Measurements from ENCODE around the gene ROM1.
"Not testable (repeated sequence)": the region's sequence is repeated elsewhere in the genome, so short reads cannot be mapped to it uniquely, and the experiment has no call there.

ROM1 gene

GRCh38 chr11:62648967-62649364 lies 35.9 kb downstream of the ROM1 start:
- DNase-seq (ENCODE audit: low read depth in 2 of 2): no peak

GRCh38 chr11:62649486-62649885 lies 36.4 kb downstream of the ROM1 start:
- no peak for DNase-seq (ENCODE audit: low read depth in 2 of 2)

DNA sequence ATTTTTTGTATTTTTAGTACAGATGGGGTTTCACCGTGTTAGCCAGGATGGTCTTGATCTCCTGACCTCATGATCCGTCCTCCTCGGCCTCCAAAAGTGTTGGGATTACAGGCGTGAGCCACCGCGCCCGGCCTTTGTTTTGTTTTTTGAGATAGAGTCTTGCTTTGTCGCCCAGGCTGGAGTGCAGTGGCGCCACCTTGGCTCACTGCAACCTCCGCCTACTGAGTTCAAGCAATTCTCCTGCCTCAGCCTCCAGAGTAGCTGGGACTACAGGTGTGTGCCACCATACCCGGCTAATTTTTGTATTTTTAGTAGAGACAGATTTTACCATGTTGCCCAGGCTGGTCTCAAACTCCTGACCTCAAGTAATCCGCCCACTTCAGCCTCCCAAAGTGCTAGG lies 37.2 kb downstream of the ROM1 start:
- not testable (repeated sequence) for DNase-seq (ENCODE audit: low read depth in 2 of 2)

DNA sequence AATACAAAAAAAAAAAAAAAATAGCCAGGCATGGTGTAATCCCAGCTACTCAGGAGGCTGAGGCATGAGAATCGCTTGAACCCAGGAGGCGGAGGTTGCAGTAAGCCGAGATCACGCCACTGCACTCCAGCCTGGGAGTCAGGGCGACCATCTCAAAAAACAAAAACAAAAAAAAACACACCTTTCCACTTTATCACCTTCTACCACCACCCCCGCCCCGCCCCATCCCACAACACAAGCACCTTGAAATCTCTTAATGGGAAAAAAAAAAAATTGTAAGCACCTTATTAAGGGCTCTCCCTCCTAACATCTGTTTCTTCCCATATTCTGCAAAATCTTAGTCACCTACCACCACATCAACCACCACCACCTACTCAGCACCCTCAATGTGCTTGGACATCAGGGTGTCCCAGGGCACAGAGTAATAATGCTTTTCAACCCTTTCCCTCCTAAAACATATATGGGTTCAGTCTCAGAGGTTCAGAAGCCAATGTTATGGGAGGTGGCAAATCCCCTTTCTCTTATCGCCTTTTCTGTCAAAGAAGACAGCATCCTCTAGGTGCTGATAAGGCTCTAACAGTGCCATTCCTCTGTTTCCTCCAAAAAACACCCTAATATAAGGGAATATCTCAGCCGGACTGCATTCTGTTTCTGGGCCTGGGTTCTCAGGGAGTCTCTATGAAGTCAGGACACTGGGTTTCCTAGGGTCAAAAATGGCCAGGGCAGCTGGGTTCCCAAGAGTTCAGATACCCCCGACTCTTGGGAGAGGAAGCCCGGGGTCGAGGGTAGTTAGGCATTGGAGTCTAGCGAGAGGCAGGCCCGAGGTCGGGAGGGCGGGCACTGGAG lies 39.3 kb downstream of the ROM1 start:
- no peak for DNase-seq (ENCODE audit: low read depth in 2 of 2)

GRCh38 chr11:62654297-62654696 lies 41.2 kb downstream of the ROM1 start:
- DNase-seq (ENCODE audit: low read depth in 2 of 2): no peak

DNA sequence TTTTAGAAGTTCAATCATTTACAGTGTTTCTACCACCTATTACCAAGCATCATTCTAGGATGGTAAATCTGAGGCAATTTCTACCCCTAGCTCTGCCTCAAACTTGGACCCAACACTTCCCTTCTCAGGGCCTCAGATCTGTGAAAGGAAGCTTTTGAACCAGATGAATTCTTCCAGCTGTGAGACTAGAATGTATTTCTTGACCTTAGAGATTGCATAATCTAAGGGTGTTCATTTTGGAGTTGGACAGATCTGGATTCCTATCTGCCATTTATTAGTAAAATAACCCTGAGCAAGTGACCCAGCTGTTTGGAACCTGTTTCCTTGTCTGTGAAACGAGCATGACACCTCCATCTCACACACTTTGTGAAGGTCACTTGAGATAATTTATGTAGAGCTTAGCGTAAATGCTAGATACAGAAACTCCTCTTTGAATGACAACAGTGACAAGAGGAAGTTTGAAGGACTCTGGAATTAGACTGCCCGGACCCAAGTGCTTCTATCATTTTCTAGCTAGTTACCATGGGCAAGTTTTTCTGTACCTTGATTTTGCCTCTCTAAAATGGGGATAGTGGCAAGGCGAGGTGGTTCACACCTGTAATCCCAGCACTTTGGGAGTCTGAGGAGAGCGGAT lies 43.9 kb downstream of the ROM1 start:
- DNase-seq (ENCODE audit: low read depth in 2 of 2): no peak

DNA sequence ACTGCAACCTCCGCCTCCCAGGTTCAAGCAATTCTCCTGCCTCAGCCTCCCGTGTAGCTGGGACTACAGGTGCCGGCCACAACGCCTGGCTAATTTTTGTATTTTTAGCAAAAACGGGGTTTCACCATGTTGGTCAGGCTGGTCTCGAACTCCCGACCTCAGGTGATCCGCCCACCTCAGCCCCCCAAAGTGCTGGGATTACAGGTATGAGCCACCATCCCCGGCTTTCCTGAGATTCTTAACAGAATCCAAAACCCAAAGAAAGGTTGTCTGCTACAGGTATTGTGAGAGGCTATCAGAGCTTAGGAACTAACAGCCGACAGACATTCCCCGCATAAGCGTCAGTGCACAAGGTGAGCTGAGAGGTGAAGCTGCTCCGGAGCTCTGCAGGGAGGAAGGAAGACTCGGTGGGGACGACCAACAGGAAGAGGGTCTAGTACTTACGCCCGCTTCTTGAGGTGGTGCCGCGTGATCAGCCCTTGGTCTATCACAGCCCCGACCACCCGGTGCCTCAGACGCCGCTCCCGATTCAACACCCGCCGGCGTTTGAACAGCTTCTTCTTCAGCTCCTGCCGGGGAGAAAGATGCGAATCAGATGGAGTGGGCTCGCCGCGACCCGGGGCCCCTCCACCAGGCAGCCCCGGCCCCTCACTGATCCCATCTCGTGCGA lies 51.5 kb downstream of the ROM1 start:
- DNase-seq (ENCODE audit: low read depth in 2 of 2): peak in 1 of 2 donors; percentile 19

Data from stimulated activated CD8-positive, alpha-beta memory T cell treated with anti-CD3 and anti-CD28 coated beads, Interleukin-15, amount 100 ng/mL, for 4 hours (primary cell).